HG03571 (cell line): ENCODE results near the gene S100A8.

Experiments used
- ATAC-seq: cut with Tn5 transposase; IDR thresholded peaks from one replicate; pipeline ENCODE4 v1.9.1; 2021; ENCODE audit not compliant: unreplicated experiment

S100A8 gene

GRCh38 chr1:153393926-153394325 lies 3.1 kb upstream of the S100A8 start:
- ATAC-seq, result no peak

GRCh38 chr1:153392822-153393221 lies 1.9 kb upstream of the S100A8 start:
- ATAC-seq, result no peak

GRCh38 chr1:153392258-153392657 lies 1.4 kb upstream of the S100A8 start:
- ATAC-seq, result no peak

GRCh38 chr1:153389973-153390879 lies 647 bp downstream of the S100A8 start:
- ATAC-seq, result no peak

DNA sequence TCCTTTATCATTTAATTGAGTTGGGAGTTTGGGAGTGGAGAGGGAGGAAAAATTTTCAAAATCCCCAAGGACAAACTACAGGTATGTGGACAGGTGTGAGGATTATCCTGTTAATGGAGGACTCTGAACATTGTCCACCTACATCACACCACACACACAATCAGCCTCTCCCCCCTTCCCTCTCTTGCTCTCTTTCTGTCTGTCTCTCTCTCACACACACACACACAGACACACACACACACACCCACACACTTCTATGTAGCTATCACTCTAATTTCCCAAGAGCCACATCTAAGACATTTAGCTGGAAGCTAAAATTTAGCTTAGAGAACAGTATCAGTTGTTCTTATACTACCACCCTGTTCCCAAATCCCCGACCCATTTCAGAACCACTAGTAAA lies 1.5 kb downstream of the S100A8 start:
- no peak for ATAC-seq

DNA sequence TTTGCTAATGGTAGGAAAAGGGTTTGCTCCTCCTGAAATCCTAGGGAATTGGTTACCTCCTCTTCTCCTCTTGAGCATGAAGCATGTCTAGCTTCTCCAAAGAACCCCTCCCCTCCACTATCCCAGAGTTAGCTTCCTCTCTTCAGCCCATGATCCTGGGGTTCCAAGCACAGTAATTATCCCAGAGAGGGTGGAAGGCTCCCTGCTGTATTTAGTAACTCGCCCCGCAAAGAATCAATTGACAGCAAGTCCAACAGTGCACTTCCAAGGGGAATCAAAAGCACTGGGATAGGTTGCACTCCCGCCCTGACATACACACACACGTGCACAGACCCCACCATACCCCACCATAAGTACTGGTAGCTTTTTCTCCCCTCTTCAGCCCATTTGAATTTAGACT lies 3.1 kb downstream of the S100A8 start:
- ATAC-seq, result no peak

DNA sequence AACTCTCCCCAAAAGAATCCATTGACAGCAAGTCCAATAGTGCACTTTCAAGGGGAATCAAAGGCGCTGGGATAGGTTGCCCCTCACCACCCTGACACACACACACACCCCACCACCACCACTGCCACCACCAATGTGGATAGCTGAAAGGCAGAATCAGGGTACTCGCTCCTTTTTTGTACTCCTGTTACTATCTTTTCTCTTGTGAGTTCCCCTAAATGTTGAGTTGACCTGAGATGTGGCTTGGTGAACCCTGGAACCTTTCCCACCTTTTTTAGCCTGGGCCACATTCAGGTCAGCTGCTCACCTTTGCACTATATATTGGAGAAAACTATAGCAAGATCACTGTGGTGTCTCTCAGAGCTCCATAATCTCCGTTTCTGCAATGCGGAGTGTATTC lies 3.9 kb downstream of the S100A8 start:
- ATAC-seq, result no peak

DNA sequence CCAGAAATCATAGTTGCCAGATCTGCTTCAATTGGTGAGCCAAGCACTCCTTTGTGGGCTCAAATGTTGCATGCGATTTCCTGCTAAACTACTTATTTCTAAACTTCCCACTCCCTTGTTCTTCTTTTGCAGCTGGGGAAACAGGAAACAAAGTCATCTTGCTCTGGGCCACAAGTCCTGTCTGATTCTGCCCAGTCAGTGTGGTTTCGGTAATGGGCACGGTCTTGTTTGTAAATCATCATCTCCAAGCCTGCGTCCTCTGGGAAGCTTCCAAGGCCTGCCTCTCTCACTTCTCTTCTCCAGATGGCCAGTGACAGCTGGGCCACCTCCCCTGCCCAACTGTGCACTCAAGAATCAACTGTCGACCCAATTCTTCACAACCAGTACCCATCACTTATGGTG lies 4.4 kb downstream of the S100A8 start:
- ATAC-seq, result no peak

DNA sequence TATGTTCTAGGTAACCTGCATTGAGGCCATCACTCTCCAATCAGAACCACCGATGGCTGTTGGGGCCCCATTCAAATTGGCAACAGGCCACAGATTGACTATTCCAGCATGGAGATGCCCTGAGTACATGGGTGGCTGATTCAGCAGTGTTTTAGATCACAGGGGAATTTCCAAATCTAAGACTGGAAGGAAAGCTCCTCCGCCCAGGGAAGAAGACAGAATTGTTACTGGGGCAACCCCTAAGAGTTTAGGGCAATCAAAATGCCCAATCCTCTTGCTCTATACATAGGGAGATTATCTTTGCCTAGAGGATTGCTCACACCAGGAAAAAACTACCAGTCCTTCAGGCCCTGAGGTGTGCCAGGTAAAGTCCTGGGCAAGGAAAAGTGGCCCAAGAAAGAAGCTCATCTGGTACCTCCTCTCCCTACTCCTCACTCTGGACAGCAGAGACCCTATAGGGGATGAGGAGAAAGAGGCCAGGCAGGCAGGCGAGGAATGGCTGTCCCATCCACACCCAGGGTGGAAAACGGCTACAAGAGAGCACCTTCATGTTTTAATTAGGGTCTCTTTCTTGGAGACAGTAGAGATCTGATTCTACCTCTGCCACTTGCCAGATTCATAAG lies 5.8 kb downstream of the S100A8 start:
- no peak for ATAC-seq

- ATAC-seq, result no peak
Observed at GRCh38 chr1:153380711-153381110, 10.2 kb downstream of the S100A8 start.

DNA sequence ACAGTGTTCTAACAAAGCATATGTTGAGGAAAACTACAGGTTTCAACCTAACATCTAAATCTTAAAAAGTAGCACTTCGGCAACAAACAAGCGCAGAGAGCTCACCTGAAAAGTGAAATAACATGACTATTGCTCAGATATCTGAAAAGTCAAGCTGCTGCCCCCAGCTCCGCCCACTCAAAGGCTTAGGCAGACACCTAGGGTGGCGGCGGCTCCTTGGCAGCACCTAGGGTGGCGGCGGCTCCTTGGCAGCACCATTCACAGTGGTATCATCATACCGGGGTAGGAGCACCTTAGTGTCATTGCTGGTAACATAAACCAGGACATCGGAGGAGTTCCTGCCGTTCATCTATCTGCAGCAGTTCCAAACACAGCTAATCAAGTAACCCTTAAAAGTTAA lies 11.3 kb downstream of the S100A8 start:
- ATAC-seq, result no peak

GRCh38 chr1:153375511-153375910 lies 15.4 kb downstream of the S100A8 start, which contains the start of gene S100A12:
Gene S100A12, minus strand, starts transcription at chr1:153375621. Its CDS starts 1,029 bp downstream, at chr1:153374592.
- no peak for ATAC-seq

DNA sequence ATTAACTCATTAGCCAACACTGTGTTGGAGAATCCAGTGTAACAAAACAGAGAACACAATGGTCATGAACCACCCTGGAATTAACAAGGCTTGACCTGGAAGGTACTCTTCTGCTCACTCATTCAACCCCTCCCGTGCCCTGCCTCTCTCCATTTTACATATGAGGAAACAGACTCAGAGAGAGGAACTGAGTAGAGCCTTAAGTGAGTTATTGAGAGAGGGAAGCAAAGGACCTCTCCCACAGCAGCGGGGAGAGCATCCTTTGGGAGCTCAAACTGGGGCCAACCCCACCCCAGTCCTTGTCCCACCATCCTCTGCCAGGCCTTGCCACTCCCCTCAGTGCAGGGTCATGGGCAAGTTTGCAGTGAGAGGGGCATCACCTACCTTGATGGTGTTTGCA lies 16.8 kb downstream of the S100A8 start:
- ATAC-seq, result no peak

DNA sequence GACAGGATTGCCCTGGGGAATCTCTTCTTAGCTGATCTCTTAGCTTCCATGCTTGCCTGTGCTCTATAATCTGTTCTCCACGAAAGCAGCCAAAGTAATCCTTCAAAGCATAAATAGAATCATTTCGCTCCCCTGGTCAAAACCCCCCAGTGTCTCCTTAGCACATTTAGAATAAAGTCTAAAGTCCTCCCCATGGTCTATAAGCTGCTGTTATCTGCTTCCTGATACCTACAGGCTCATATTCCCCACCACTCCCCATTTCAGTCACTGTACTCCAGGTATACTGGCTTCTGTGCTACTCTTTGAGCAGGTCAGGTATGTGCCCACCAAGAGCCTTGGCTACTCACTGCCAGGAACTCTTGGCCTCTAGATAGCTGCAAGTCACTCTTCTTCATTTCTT lies 18.3 kb downstream of the S100A8 start:
- no peak for ATAC-seq

DNA sequence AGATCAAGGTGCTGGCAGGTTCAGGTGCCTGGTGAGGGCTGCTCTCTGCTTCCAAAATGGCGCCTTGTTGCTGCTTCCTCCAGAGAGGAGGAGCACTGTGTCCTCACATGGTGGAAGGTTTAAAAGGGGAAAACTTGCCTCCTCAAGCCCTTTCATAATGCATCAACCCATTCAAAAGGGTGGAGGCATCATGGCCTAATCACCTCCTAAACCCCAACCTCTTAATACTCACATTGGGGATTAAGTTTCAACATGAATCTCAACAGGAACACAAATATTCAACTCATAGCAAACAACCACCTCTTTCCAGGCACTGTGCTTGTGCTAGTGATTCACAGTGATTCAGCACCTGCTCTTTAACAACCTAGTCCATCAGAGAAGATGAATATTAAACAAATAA lies 19.6 kb downstream of the S100A8 start:
- no peak for ATAC-seq

- no peak for ATAC-seq
Observed at GRCh38 chr1:153370146-153370545, 20.7 kb downstream of the S100A8 start.

DNA sequence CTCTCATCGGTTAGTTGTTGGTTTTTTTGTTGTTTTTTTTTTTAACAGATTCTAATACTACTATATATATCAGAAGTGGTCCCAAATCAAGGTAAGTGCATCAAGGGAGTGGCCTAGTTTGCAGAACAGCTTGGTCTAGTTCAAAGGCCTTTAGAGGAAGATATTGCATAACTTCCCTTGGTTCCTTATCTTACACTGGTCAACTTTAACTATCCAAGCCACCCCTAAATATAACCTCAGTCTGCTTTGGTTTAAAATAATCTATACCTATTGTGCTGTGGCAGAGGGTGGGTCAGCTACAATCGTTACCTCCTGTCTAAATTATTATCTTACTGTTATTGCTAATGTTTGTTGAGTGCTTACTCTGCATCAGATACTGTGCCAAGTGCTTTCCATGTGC lies 22.4 kb downstream of the S100A8 start:
- ATAC-seq, result no peak

GRCh38 chr1:153367090-153367489 lies 23.8 kb downstream of the S100A8 start:
- no peak for ATAC-seq

- ATAC-seq, result no peak
Observed at GRCh38 chr1:153366261-153366660, 24.6 kb downstream of the S100A8 start.

GRCh38 chr1:153365696-153366095 lies 25.2 kb downstream of the S100A8 start:
- ATAC-seq, result no peak

DNA sequence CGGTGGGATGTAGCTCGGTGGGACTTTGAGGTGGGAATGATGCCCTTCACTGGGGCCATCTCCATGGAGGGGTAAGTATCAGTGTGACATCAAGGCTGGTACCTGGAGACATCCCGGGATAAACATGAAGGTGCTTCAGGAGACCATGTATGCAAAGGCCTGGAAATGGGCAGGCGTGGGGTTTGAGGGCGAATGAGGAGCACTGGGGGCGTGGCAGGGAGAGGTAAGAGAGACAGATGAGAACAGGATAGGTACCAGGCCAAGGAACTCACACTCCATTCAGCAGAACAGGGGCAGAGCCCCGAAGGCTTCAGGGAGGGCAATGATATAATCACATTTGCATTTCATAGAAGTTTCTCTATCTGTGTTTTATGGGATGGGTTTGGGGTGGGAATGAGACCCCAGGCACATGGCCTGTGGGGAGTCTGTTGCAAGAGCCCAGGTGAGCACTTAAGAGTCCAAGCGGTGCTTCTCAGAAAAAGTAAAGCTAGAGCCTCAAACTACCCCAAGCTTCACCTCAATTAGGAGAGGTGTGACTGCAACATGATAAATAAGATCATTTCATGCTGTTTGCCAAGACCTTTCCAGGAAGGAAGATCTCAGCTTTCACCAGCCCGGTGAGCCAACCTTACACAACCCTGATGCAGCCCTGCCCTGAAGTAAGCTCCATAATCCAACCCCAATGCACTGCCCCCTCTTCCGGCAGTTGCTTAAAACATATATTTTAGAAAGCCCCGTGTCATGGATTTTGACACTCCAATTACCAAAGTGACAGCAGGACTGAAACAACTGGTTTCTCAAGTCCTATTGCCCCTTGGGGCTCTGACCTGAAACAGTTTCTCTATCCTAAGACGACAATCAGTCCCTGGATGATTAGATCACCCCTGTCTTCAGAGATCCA lies 25.9 kb downstream of the S100A8 start:
- no peak for ATAC-seq
